Measurements from ENCODE around the gene ZSCAN21. TPM values are rescaled to one million over a fixed set of nuclear protein-coding genes. Genes with fewer than 3 reads are reported as not detected.

The ZSCAN21 gene
- total RNA-seq, 2 experiments from 2014 or later, result 5.6 to 7.5 TPM

- BruUV-seq (replicated peaks), result no TSS peak
- no peak overlapping the region for H3K4me3 ChIP-seq (ENCODE audit: low read depth, low read length, poor library complexity, severe bottlenecking)
- CTCF ChIA-PET (ENCODE audit: unreplicated experiment), result no interaction called here
Observed at GRCh38 chr7:100022621-100023020, 27.0 kb upstream of the ZSCAN21 start.

GRCh38 chr7:100023526-100023925, 26.0 kb upstream of the ZSCAN21 start:
- no peak overlapping the region for H3K4me3 ChIP-seq (ENCODE audit: low read depth, low read length, poor library complexity, severe bottlenecking)
- no peak for DNase-seq (ENCODE audit: low spot score)
- no TSS peak for BruUV-seq (replicated peaks)
- intact Hi-C loops (cut with micrococcal nuclease; ENCODE audit: unreplicated experiment), result no loop called here
- ChIA-PET CTCF (ENCODE audit: unreplicated experiment) (no interaction called here), POLR2A (no interaction called here)
- 0 out of 2 replicates have a peak, but pooled peaks cover 4% of the 10 kb centered on the region for H3K79me2 ChIP-seq (ENCODE audit: insufficient read depth, low read depth, low read length)
- H3K36me3 ChIP-seq (ENCODE audit: insufficient read depth, low read length), result peaks cover 58% of the 10 kb centered on the region
- H3K27ac ChIP-seq (ENCODE audit: low read depth, low read length, poor library complexity, severe bottlenecking), result no peak overlapping the region
- H3K4me2 ChIP-seq (ENCODE audit: low read length), result no peak overlapping the region
- H3K9me3 ChIP-seq (ENCODE audit: low read length), result no peaks in the 10 kb centered on the region
- H2AFZ ChIP-seq (ENCODE audit: low read length), result no peak overlapping the region
- no peaks in the 10 kb centered on the region; the same call in 1 of the 2 replicates for H4K20me1 ChIP-seq (ENCODE audit: insufficient read depth, low read length)
- no peak for TF ChIP-seq CTCF (conservative IDR thresholded peaks at IDR 0.05; ENCODE audit: low read length)
- TF ChIP-seq EZH2phosphoT487 (IDR thresholded peaks at IDR 0.05; ENCODE audit: borderline replicate concordance, low read depth, low read length), result no peak
- no peaks in the 10 kb centered on the region for H3K4me1 ChIP-seq (ENCODE audit: insufficient read depth, low read length, poor library complexity, severe bottlenecking)
- H3K9me2 ChIP-seq (ENCODE audit: insufficient read depth, low read length), result no peaks in the 10 kb centered on the region

More at GRCh38 chr7:100022621-100023020, 27.0 kb upstream of the ZSCAN21 start:
- H3K4me2 ChIP-seq (ENCODE audit: low read length), result no peak overlapping the region
- no peak overlapping the region for H2AFZ ChIP-seq (ENCODE audit: low read length)
- POLR2A ChIA-PET, result interaction anchor here (0.6 kb wide), 1 partner anchor 23 kb away, joined by 3 read pairs; no protein-coding TSS in a partner anchor
- no peaks in the 10 kb centered on the region for H3K4me1 ChIP-seq (ENCODE audit: insufficient read depth, low read length, poor library complexity, severe bottlenecking)
- H3K36me3 ChIP-seq (ENCODE audit: insufficient read depth, low read length), result peaks cover 54% of the 10 kb centered on the region
- no peak for DNase-seq (ENCODE audit: low spot score)
- H3K9me2 ChIP-seq (ENCODE audit: insufficient read depth, low read length), result no peaks in the 10 kb centered on the region
- no peak overlapping the region for H3K27ac ChIP-seq (ENCODE audit: low read depth, low read length, poor library complexity, severe bottlenecking)
- intact Hi-C loops (cut with micrococcal nuclease; ENCODE audit: unreplicated experiment), result no loop called here
- no peaks in the 10 kb centered on the region for H3K9me3 ChIP-seq (ENCODE audit: low read length)
- TF ChIP-seq CTCF (conservative IDR thresholded peaks at IDR 0.05; ENCODE audit: low read length), result no peak
- H3K79me2 ChIP-seq (ENCODE audit: insufficient read depth, low read depth, low read length), result peaks cover 10% of the 10 kb centered on the region
- H4K20me1 ChIP-seq (ENCODE audit: insufficient read depth, low read length), result 0 out of 2 replicates have a peak, but pooled peaks cover 2% of the 10 kb centered on the region

GRCh38 chr7:100024020-100024619, 25.5 kb upstream of the ZSCAN21 start:
- Histone ChIP-seq H4K20me1 (ENCODE audit: insufficient read depth, low read length) (no peaks in the 10 kb centered on the region; the same call in 1 of the 2 replicates), H3K4me3 (ENCODE audit: low read depth, low read length, poor library complexity, severe bottlenecking) (no peak overlapping the region), H3K4me1 (ENCODE audit: insufficient read depth, low read length, poor library complexity, severe bottlenecking) (no peaks in the 10 kb centered on the region), H3K36me3 (ENCODE audit: insufficient read depth, low read length) (peaks cover 60% of the 10 kb centered on the region), H3K9me2 (ENCODE audit: insufficient read depth, low read length) (no peaks in the 10 kb centered on the region), H3K79me2 (ENCODE audit: insufficient read depth, low read depth, low read length) (0 out of 2 replicates have a peak, but pooled peaks cover 4% of the 10 kb centered on the region), H3K27ac (ENCODE audit: low read depth, low read length, poor library complexity, severe bottlenecking) (no peak overlapping the region), H3K9me3 (ENCODE audit: low read length) (no peaks in the 10 kb centered on the region), H2AFZ (ENCODE audit: low read length) (no peak overlapping the region), H3K4me2 (ENCODE audit: low read length) (no peak overlapping the region)
- ChIA-PET CTCF (ENCODE audit: unreplicated experiment) (no interaction called here), POLR2A (no interaction called here)
- no TSS peak for BruUV-seq (replicated peaks)
- intact Hi-C loops (cut with micrococcal nuclease; ENCODE audit: unreplicated experiment), result no loop called here
- TF ChIP-seq EZH2phosphoT487 (IDR thresholded peaks at IDR 0.05; ENCODE audit: borderline replicate concordance, low read depth, low read length) (no peak), CTCF (conservative IDR thresholded peaks at IDR 0.05; ENCODE audit: low read length) (no peak)
- DNase-seq (ENCODE audit: low spot score), result no peak
